Stimulated activated effector memory CD8-positive, alpha-beta T cell treated with anti-CD3 and anti-CD28 coated beads, Interleukin-12 subunit alpha, Interleukin-12 subunit beta, amount 100 ng/mL, for 72 hours (primary cell): ENCODE results near the gene HMGCL.
"Not testable (repeated sequence)": the region's sequence is repeated elsewhere in the genome, so short reads cannot be mapped to it uniquely, and the experiment has no call there.

ENCODE experiments used
- ATAC-seq: fragments of 150-1000 bp; cut with Tn5 transposase; 2 replicates; pipeline ENCODE4 v1.10.0; 2021
- DNase-seq, 2 donors: peaks; one replicate each; pipeline ENCODE4 v3.0.0; 2021 to 2022; ENCODE audit warnings: low spot score in 2 of 2
- H3K27ac Mint-ChIP-seq: one replicate; pipeline ENCODE4 v1.8.0; 2022; ENCODE audit warnings: mild to moderate bottlenecking, mixed read lengths
- H3K36me3 Mint-ChIP-seq: one replicate; pipeline ENCODE4 v1.8.0; 2022; ENCODE audit warnings: mild to moderate bottlenecking, mixed read lengths
- H3K4me1 Mint-ChIP-seq: one replicate; pipeline ENCODE4 v1.8.0; 2022; ENCODE audit warnings: mixed read lengths
- H3K4me3 Mint-ChIP-seq: one replicate; pipeline ENCODE4 v1.8.0; 2022; ENCODE audit warnings: mild to moderate bottlenecking, mixed read lengths
- H3K9me3 Mint-ChIP-seq: one replicate; pipeline ENCODE4 v1.8.0; 2022; ENCODE audit warnings: mixed read lengths

HMGCL gene

GRCh38 chr1:23796466-23797271, 28.6 kb downstream of the HMGCL start:
- Mint-ChIP-seq H3K9me3 (no peaks in the 10 kb centered on the region), H3K27ac (peak overlapping the region; percentile 56), H3K4me3 (no peak overlapping the region), H3K36me3 (peaks cover 76% of the 10 kb centered on the region), H3K4me1 (peaks cover 39% of the 10 kb centered on the region)
- DNase-seq = no peak
- no peak for ATAC-seq

GRCh38 chr1:23795676-23796465, 29.4 kb downstream of the HMGCL start:
- H3K4me1 Mint-ChIP-seq = peaks cover 47% of the 10 kb centered on the region
- peaks cover 84% of the 10 kb centered on the region for H3K36me3 Mint-ChIP-seq
- peak overlapping the region; percentile 56 for H3K27ac Mint-ChIP-seq

GRCh38 chr1:23794732-23795182, 30.5 kb downstream of the HMGCL start:
- H3K9me3 Mint-ChIP-seq, H3K4me3 Mint-ChIP-seq, ATAC-seq, DNase-seq: not testable (repeated sequence)
- Mint-ChIP-seq H3K36me3 (peaks cover 88% of the 10 kb centered on the region), H3K4me1 (peaks cover 52% of the 10 kb centered on the region), H3K27ac (peak overlapping the region; percentile 45)

More at GRCh38 chr1:23795676-23796465, 29.4 kb downstream of the HMGCL start:
- ATAC-seq (no peak), DNase-seq (no peak)
- H3K9me3 Mint-ChIP-seq = no peaks in the 10 kb centered on the region
- H3K4me3 Mint-ChIP-seq = no peak overlapping the region

- Mint-ChIP-seq H3K9me3 (no peaks in the 10 kb centered on the region), H3K4me1 (peaks cover 46% of the 10 kb centered on the region), H3K27ac (peak overlapping the region; percentile 97), H3K36me3 (peaks cover 86% of the 10 kb centered on the region), H3K4me3 (no peak overlapping the region)
- DNase-seq (no peak), ATAC-seq (no peak)
Observed at GRCh38 chr1:23793861-23794731, 31.1 kb downstream of the HMGCL start.

GRCh38 chr1:23793018-23793781, 32.0 kb downstream of the HMGCL start:
- DNase-seq = no peak
- Mint-ChIP-seq H3K4me1 (peaks cover 44% of the 10 kb centered on the region), H3K36me3 (peaks cover 86% of the 10 kb centered on the region), H3K4me3 (peak overlapping the region; percentile 100), H3K27ac (peak overlapping the region; percentile 97), H3K9me3 (no peaks in the 10 kb centered on the region)
- ATAC-seq = peak; percentile 8

- Mint-ChIP-seq H3K4me1 (peaks cover 44% of the 10 kb centered on the region), H3K27ac (peak overlapping the region; percentile 97), H3K9me3 (no peaks in the 10 kb centered on the region), H3K36me3 (peaks cover 86% of the 10 kb centered on the region), H3K4me3 (peak overlapping the region; percentile 100)
- ATAC-seq (no peak), DNase-seq (no peak)
Observed at GRCh38 chr1:23792151-23792945, 32.9 kb downstream of the HMGCL start.

- Mint-ChIP-seq H3K4me3 (peak overlapping the region; percentile 100), H3K4me1 (peaks cover 38% of the 10 kb centered on the region), H3K36me3 (peaks cover 86% of the 10 kb centered on the region), H3K27ac (peak overlapping the region; percentile 97), H3K9me3 (no peaks in the 10 kb centered on the region)
- ATAC-seq (peak; percentile 43), DNase-seq (no peak)
Observed at GRCh38 chr1:23791516-23792047, 33.6 kb downstream of the HMGCL start.

GRCh38 chr1:23790696-23791515, 34.3 kb downstream of the HMGCL start, which contains the start of gene LYPLA2:
Gene LYPLA2, plus strand, starts transcription at chr1:23791145. Its CDS starts 1,538 bp downstream, at chr1:23792683.
- H3K36me3 Mint-ChIP-seq = peaks cover 86% of the 10 kb centered on the region
- no peaks in the 10 kb centered on the region for H3K9me3 Mint-ChIP-seq
- peaks cover 37% of the 10 kb centered on the region for H3K4me1 Mint-ChIP-seq
- H3K4me3 Mint-ChIP-seq = peak within 1 kb of the TSS; percentile 100
- DNase-seq = peak; percentile 68 to 91
- peak; percentile 91 for ATAC-seq
- H3K27ac Mint-ChIP-seq = peak within 1 kb of the TSS; percentile 97

- no peak for ATAC-seq
- Mint-ChIP-seq H3K4me1 (peaks cover 37% of the 10 kb centered on the region), H3K4me3 (no peak overlapping the region), H3K9me3 (no peaks in the 10 kb centered on the region), H3K27ac (no peak overlapping the region), H3K36me3 (peaks cover 89% of the 10 kb centered on the region)
- no peak for DNase-seq
Observed at GRCh38 chr1:23788695-23789094, 36.5 kb downstream of the HMGCL start.

- no peak overlapping the region for H3K27ac Mint-ChIP-seq
Observed at GRCh38 chr1:23787701-23788100, 37.5 kb downstream of the HMGCL start.

GRCh38 chr1:23784846-23785245, 40.4 kb downstream of the HMGCL start:
- no peak overlapping the region for H3K4me3 Mint-ChIP-seq
- peaks cover 94% of the 10 kb centered on the region for H3K36me3 Mint-ChIP-seq
- no peak for DNase-seq
- H3K9me3 Mint-ChIP-seq = no peaks in the 10 kb centered on the region
- H3K27ac Mint-ChIP-seq = no peak overlapping the region
- H3K4me1 Mint-ChIP-seq = peaks cover 4% of the 10 kb centered on the region
- no peak for ATAC-seq

More at GRCh38 chr1:23787701-23788100, 37.5 kb downstream of the HMGCL start:
- Mint-ChIP-seq H3K4me1 (peaks cover 27% of the 10 kb centered on the region), H3K9me3 (no peaks in the 10 kb centered on the region), H3K36me3 (peaks cover 92% of the 10 kb centered on the region), H3K4me3 (no peak overlapping the region)
- ATAC-seq = no peak
- no peak for DNase-seq

- DNase-seq, H3K9me3 Mint-ChIP-seq, H3K27ac Mint-ChIP-seq, ATAC-seq, H3K4me3 Mint-ChIP-seq: not testable (repeated sequence)
- Mint-ChIP-seq H3K4me1 (peaks cover 12% of the 10 kb centered on the region), H3K36me3 (peaks cover 88% of the 10 kb centered on the region)
Observed at GRCh38 chr1:23783141-23783540, 42.1 kb downstream of the HMGCL start.
